Dermis blood vessel endothelial cell (primary cell): Measurements from ENCODE around the gene EGFR. TPM values are rescaled to one million over a fixed set of nuclear protein-coding genes. Genes with fewer than 3 reads are reported as not detected.

Experiments used
- DNase-seq: peaks from one replicate; pipeline ENCODE4 v3.0.0; 2010
- total RNA-seq: library from RNA; depleted of rRNA; stranded (reverse); fragments of >200 nt; gene quantifications from 2 replicates; pipeline ENCODE4 v1.2.3, GENCODE V29; 2014

EGFR gene
- total RNA-seq, 1 donor from 2014 or later = 0.85 TPM

DNA sequence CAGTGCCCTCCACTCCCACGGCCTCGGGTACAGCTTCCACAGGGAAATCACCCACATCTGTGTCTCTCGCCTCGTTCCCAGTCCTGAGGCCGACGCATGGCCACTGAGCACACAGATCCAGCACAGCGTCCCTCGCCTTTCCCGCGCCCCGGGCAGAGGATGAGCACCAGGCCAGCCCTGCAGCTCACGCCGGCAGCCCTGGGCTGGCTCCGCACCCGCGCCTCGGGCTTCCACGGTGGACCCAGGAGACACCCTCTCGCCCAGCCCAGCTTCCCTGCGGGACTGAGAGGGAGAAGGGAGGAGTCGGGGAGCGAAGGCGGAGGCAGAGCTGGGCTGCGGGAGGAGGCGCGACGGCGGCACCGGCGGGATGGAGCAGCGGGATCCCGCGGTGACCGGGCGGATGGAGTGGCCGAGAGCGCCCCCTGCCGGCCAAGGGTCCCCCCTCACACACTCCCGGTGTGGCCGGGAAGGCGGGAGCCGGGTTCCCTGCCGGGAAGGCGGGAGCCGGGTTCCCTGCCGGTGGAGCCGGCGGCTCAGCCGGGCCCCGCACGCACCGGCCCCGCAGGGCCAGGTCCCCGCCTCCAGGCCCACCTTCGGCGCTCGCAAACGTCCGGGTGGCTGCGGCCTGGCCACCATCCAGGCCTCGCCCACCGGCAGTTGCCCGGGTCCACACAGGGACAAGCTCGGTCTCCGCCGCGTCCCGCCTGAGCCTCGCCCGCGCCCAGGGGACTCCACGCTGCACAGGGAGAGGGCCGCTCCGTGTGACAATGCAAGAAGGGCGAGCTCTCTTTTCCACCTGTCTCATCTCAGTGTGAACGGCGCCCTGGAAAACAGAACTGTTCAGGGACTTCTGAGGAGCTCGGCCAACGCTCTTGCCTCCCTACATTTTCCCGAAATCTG is 236.0 kb downstream of the EGFR start:
- peak; percentile 77 for DNase-seq

DNA sequence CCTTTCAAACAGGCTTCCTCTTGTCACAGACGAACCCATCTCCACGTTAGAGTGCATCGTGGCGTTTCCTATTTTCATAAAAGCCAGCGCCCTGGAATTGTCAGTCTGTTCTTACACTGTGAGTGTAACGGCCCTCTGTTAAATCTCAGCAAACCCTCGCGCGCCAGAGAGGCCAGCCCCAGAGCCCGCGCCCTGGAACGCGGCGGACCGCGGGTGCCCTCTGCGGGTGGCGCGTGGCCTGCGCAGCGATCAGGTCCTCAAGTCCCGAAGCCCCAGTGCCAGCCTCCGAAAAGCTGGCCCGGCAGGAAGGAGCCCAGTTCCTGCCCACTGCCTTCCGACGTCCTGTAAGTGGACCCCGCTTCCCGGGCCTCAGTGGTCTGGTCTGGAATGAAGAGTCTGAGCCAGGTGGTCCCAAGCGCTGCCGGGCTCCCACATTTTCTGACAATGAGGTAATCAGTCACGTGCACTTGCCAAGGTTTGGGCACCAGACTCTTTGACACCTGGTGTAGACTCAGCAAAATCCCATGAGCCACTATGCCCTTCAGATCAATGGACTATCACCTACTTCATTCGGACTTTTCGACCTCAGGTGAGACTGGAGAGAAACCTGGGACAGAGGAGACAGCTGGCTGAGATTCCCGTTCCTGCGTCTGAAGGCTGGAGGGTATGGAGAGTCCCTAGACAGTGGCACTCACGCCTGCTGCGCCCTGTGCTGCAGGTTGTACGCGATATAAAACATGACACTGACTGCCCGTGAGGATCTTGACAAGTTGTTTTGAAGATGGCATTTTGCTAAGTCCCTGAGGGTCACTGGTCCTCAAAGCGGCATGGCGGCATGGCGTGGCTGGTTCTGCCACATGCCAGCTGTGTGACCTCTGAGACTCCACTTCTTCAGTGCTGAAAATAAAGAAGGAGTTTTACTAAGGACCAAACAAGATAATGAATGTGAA is 237.0 kb downstream of the EGFR start:
- DNase-seq = peak; percentile 86

DNA sequence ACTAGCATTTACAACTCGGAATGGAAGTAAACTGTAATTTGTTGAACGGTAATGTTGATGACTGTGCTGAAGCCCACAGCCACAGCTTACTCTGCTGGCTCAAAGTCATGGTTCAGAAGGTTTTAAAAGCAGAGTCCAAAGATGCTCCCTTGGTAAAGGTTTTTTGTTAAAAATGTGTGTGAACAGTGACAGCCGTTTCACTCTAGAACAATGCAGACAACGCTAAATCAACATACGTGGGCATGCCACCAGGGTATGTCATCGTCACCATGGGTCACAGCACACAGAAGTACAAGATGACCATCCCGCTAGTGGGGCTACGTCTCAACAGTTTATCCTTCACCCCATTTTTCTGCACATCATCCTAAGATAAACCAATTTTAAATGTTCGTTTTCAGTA is 239.8 kb downstream of the EGFR start:
- DNase-seq = no peak

DNA sequence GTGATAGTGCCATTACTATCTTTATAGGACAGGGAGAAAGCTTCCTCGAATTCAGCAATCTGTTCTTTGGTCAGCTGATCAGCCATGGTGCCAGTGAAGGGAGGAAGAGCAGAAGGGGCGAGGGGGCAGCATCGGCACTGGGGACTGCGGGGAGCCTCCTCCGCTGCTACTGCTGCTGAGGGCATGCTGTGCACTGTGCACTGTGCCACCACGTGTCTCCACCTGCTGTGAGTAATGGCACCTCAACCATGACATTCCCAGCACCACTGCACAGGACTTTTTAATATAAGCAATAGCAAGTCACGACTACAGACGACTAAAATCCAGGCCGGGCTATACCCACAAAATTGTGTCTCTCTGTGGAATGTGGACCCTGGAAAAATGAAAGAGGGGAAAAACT is 241.4 kb downstream of the EGFR start:
- DNase-seq = no peak

DNA sequence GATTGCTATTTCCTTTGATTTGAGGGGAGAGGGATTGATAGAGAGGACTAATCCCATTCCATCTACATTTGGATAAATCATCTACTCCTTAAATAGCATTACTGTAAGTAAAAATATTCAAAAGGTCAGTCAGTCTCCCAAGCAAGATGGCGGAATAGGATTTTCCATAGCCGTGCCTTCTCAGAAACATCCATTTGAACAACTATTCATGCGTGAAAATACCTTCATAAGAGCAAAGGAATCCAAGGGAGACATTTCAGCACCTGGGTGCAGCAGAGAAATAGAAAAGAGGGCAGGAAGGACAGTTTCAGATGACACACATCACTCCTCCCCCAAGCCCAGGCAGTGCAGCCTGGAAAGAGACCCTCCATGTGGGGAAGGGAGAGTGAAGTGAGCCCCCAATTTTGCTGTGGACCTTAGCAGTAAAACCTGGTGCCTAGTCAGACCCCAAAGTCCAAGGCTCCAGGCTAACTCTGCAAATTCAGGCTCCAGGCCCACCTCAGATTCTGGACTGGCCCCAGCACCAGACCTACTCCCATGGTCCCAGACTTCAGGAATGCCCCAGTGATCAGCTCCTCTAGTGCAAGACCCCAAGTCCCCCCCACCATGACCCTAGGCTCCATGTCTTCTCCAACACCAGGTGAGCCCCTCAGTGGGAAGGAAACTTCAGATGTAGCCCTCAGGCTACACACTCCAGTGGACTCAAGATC is 242.0 kb downstream of the EGFR start:
- no peak for DNase-seq
